Mesothelial cell of epicardium (in vitro differentiated cells): ENCODE measurements around the gene RAB17. TPM values are rescaled to one million over a fixed set of nuclear protein-coding genes. Genes with fewer than 3 reads are reported as not detected.

Experiments used
- DNase-seq, 2 experiments: peaks; one replicate each; pipeline ENCODE4 v3.0.0; 2021; ENCODE audit warnings: low spot score in 2 of 2; ENCODE audit not compliant: unreplicated experiment in 2 of 2
- H3K27ac Mint-ChIP-seq: 2 replicates; pipeline ENCODE4 v1.8.0; 2021; ENCODE audit warnings: mixed read lengths
- H3K27me3 Mint-ChIP-seq: 2 replicates; pipeline ENCODE4 v1.8.0; 2021; ENCODE audit warnings: low read depth, mixed read lengths
- H3K36me3 Mint-ChIP-seq: 2 replicates; pipeline ENCODE4 v1.8.0; 2021; ENCODE audit warnings: mixed read lengths
- H3K4me1 Mint-ChIP-seq: 2 replicates; pipeline ENCODE4 v1.8.0; 2021; ENCODE audit warnings: mixed read lengths
- H3K4me3 Mint-ChIP-seq: 2 replicates; pipeline ENCODE4 v1.8.0; 2021; ENCODE audit warnings: mild to moderate bottlenecking, moderate library complexity, mixed read lengths
- H3K9me3 Mint-ChIP-seq: 2 replicates; pipeline ENCODE4 v1.8.0; 2021; ENCODE audit warnings: mixed read lengths
- total RNA-seq: library from RNA; stranded (reverse); gene quantifications from 3 replicates; pipeline ENCODE4 v1.2.1, GENCODE V29; 2021
- TF ChIP-seq, protein P1 (sequence below): fragments of 200-600 bp; sonication (generic); IDR thresholded peaks from one replicate; pipeline ENCODE4 v1.5.0; 2021; ENCODE audit warnings: antibody characterized with exemption; ENCODE audit not compliant: unreplicated experiment

RAB17 gene
- total RNA-seq, 1 donor from 2014 or later: 10.6 TPM

DNA sequence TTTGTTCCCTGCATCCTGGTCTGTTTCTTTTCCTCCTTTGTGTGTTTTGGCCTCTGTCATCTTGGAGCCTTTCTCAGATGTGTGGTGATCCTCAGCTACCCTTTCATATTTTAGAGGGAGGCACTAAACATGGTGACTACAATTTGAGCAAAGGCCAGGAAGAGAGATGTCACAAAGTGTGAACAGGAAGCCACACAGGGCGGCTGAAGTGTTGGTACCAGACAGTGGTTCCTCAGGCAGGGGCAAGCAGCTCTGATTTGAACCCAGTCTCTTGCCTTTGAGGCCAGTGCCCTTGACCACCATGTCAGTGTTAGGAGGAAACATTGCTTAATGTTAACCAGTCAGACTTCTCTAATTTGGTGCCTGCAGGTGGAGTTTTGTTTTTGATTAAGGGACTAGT lies 46.0 kb upstream of the RAB17 start:
- H3K27me3 Mint-ChIP-seq: no peaks in the 10 kb centered on the region
- H3K4me1 Mint-ChIP-seq: no peaks in the 10 kb centered on the region
- H3K9me3 Mint-ChIP-seq: peaks cover 23% of the 10 kb centered on the region
- no peak overlapping the region for H3K4me3 Mint-ChIP-seq
- no peak overlapping the region for H3K27ac Mint-ChIP-seq
- DNase-seq: no peak
- H3K36me3 Mint-ChIP-seq: peaks cover 40% of the 10 kb centered on the region
- TF ChIP-seq, protein P1, sequence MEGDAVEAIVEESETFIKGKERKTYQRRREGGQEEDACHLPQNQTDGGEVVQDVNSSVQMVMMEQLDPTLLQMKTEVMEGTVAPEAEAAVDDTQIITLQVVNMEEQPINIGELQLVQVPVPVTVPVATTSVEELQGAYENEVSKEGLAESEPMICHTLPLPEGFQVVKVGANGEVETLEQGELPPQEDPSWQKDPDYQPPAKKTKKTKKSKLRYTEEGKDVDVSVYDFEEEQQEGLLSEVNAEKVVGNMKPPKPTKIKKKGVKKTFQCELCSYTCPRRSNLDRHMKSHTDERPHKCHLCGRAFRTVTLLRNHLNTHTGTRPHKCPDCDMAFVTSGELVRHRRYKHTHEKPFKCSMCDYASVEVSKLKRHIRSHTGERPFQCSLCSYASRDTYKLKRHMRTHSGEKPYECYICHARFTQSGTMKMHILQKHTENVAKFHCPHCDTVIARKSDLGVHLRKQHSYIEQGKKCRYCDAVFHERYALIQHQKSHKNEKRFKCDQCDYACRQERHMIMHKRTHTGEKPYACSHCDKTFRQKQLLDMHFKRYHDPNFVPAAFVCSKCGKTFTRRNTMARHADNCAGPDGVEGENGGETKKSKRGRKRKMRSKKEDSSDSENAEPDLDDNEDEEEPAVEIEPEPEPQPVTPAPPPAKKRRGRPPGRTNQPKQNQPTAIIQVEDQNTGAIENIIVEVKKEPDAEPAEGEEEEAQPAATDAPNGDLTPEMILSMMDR: no peak

DNA sequence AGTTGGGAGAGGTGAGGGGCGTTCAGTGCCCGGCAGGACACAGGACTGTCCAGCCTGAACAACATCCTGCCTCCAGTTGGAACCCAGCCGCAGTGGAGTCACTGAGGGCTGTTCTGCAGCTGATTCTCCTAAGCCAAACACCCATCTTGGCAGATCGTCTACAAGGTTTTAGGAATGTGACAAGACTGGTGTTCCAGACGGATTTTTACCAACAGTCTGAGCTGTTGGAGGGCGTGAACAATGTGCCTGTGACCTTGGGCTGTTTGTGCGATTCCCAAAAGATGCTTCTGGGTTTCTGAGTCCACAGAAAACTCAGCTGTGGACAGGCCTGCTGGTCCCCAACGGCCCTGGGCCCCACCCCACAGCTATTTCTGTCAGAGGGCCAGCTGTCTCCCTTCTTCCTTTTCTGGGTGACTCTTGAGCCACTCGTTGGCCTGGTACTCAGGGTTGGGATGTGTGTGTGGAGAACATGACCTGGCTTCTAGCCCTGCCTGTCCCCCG lies 42.6 kb upstream of the RAB17 start:
- H3K27me3 Mint-ChIP-seq: no peaks in the 10 kb centered on the region
- peaks cover 43% of the 10 kb centered on the region for H3K36me3 Mint-ChIP-seq
- H3K4me3 Mint-ChIP-seq: no peak overlapping the region
- DNase-seq: no peak
- peaks cover 23% of the 10 kb centered on the region for H3K9me3 Mint-ChIP-seq
- H3K27ac Mint-ChIP-seq: no peak overlapping the region
- H3K4me1 Mint-ChIP-seq: peaks cover 8% of the 10 kb centered on the region
- TF ChIP-seq, protein P1: no peak

DNA sequence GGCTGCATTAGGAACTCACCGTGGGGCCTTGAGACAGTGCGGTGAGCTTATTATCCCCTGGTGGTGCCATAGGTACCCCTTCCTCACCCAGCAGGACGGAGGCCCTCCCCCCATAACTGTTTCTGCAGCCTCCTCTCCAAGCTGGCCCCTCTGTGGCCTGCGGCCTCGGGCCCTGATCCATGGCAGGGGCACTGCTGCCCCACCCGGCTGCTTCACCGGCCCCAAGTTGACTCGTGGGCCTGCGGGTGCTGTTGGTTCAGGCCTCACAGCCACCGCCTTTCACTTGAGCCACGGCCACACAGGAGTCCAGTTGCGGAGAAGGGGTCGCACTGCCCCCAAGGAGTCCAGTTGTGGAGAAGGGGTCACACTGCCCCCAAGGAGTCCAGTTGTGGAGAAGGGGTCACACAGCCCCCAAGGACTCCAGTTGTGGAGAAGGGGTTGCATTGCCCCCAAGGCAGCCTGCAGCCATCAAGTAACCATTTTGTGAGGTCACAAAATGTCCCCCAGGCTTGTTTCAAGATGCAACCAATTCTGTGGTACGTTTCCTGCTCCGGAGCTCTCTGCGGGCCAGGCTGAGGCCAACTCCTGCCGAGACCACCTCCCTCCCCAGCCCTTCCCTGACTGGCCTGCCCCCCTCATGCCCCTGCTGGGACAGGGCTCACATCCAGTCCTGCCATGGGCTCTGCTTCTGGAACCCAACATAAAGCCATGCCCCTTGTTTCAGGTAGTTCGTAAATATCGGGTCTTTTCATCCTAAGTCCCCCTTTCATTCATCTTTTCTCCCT lies 41.5 kb upstream of the RAB17 start:
- H3K4me3 Mint-ChIP-seq: no peak overlapping the region

DNA sequence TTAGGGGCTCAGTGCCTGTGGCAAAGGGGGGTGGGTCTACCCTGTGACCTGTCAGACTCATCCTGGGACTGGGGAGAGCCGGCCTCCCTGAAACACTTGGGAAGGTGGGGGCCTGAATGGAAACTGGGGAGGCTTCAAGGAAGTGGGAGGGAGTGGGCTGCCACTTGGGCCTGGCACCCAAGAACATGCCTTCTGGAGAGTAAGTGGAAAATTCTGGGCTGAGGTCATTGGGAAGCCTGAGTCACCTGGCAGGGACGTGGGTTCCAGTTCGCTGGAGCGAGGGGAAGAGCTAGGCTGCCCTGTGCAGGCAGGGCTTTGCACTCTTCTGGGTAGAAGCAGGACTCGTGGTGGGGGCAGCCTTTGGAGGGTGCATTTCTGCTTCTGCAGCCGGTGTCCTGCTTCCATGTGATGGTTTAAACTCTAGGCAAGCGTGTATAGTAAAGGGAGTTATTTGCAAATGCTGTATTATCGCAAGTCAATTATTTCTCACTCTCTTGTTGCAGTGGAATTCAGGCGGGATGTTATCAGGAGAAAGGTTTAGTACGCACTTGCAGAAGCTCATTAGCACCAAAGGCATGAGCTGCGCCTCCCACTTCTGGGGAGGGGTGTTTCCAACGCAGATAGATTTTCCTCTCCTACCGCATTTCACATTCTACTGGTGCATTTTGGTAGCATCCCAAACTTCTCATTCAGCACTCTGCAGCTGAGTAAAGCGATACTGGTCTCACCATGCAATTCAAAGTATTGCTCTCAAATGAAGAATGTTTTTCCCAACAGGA lies 40.7 kb upstream of the RAB17 start:
- no peak overlapping the region for H3K27ac Mint-ChIP-seq
- H3K4me1 Mint-ChIP-seq: peaks cover 10% of the 10 kb centered on the region
- no peak overlapping the region for H3K4me3 Mint-ChIP-seq
- peaks cover 5% of the 10 kb centered on the region for H3K27me3 Mint-ChIP-seq
- no peak for DNase-seq
- TF ChIP-seq, protein P1: no peak
- H3K36me3 Mint-ChIP-seq: peaks cover 29% of the 10 kb centered on the region
- H3K9me3 Mint-ChIP-seq: peaks cover 16% of the 10 kb centered on the region

More for the DNA sequence above, 41.5 kb upstream of the RAB17 start:
- Mint-ChIP-seq H3K9me3 (peaks cover 23% of the 10 kb centered on the region), H3K4me1 (peaks cover 10% of the 10 kb centered on the region), H3K27me3 (no peaks in the 10 kb centered on the region), H3K27ac (no peak overlapping the region), H3K36me3 (peaks cover 37% of the 10 kb centered on the region)
- TF ChIP-seq, protein P1: no peak
- DNase-seq: no peak

DNA sequence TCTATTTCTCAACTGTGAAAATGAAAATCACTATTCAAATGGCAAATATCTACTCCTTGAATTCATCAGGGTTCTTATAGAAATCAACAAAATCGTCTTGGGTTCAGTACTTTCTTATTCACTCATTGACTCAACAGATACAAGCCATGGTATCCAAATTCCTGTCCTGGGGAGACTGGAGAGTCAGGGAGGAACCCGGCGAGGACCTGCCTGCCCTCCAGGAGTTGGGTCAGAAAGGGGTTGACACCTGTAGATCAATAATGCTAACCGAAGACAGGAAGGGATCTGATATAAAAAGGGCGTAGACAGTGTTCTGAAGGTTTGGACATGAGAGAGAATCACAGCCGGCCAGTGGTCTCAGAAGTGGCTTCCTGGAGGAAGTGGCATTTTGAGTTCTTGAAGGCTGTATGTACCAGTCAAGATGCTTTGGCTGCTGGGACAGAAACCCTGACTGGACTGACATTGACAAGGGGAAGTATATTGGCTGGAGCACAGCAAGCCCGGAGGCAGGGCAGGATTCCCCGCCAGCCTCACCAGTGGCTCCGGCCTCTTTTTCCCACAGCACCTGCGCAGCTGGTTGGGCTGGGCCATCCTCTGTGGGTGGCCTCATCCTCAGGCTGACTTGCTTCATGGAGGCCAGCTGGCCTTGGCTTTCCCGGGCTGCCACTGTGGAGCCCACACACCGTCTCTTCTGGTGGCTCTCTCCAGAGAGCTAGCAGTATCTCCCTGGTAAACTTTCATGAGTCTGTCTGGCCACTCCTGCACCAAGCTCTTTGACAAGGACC lies 39.9 kb upstream of the RAB17 start:
- Mint-ChIP-seq H3K4me1 (peaks cover 10% of the 10 kb centered on the region), H3K9me3 (peaks cover 14% of the 10 kb centered on the region), H3K36me3 (peaks cover 27% of the 10 kb centered on the region), H3K4me3 (no peak overlapping the region), H3K27me3 (peaks cover 5% of the 10 kb centered on the region), H3K27ac (no peak overlapping the region)
- TF ChIP-seq, protein P1: no peak
- DNase-seq: no peak
